Esophagus muscularis mucosa (tissue), 3 donors: ENCODE data around the gene ZFAND2A.

ENCODE experiments used
- CTCF ChIP-seq, 3 experiments: fragments of 200-600 bp in 2 of 3; fragments of 450-650 bp in 1 of 3; sonication (generic) in 2 of 3; IDR thresholded peaks; one replicate each; pipeline ENCODE4 v1.5.1; 2017 to 2019; ENCODE audit warnings: antibody characterized with exemption in 3 of 3, mild to moderate bottlenecking in 2 of 3, moderate library complexity in 1 of 3
- EP300 ChIP-seq: sonication (generic); formaldehyde crosslinking; IDR thresholded peaks from one replicate; pipeline ENCODE4 v1.6.1; 2017; ENCODE audit warnings: antibody characterized with exemption

GRCh38 chr7:1164436-1164835, 4.4 kb upstream of the ZFAND2A start:
- TF ChIP-seq EP300 (no peak), CTCF (IDR thresholded peaks at IDR 0.05) (no peak)
